Measurements from ENCODE around the gene PRPS1.

DNA sequence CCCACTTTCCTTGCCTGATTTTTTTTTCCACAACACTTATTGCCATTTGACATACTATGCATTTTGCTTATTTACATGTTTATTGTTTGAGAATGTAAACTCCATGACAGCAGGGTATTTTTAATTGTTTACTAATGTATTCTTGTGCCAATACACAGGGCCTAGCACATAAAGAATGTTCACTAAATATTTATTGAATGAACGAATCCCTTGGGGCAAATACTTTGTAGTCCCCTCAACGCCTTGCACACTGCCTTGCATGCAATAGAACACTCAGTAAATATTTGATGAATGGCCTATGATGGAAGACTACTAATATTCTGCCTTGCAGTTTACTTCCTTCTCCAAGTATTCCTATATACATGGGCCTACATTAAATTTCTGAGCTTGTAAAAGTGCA, 1.4 kb upstream of the PRPS1 start:
- TF ChIP-seq, protein P1, sequence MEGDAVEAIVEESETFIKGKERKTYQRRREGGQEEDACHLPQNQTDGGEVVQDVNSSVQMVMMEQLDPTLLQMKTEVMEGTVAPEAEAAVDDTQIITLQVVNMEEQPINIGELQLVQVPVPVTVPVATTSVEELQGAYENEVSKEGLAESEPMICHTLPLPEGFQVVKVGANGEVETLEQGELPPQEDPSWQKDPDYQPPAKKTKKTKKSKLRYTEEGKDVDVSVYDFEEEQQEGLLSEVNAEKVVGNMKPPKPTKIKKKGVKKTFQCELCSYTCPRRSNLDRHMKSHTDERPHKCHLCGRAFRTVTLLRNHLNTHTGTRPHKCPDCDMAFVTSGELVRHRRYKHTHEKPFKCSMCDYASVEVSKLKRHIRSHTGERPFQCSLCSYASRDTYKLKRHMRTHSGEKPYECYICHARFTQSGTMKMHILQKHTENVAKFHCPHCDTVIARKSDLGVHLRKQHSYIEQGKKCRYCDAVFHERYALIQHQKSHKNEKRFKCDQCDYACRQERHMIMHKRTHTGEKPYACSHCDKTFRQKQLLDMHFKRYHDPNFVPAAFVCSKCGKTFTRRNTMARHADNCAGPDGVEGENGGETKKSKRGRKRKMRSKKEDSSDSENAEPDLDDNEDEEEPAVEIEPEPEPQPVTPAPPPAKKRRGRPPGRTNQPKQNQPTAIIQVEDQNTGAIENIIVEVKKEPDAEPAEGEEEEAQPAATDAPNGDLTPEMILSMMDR (conservative IDR thresholded peaks at IDR 0.05; ENCODE audit: low read length) = no peak
- TF ChIP-seq EZH2phosphoT487 (IDR thresholded peaks at IDR 0.05; ENCODE audit: borderline replicate concordance, low read depth, low read length) = no peak
